ENCODE data around the gene ZC2HC1B. TPM values are rescaled to one million over a fixed set of nuclear protein-coding genes. Genes with fewer than 3 reads are reported as not detected.

Gene ZC2HC1B
- total RNA-seq, 1 donor from 2014 or later, result not detected

DNA sequence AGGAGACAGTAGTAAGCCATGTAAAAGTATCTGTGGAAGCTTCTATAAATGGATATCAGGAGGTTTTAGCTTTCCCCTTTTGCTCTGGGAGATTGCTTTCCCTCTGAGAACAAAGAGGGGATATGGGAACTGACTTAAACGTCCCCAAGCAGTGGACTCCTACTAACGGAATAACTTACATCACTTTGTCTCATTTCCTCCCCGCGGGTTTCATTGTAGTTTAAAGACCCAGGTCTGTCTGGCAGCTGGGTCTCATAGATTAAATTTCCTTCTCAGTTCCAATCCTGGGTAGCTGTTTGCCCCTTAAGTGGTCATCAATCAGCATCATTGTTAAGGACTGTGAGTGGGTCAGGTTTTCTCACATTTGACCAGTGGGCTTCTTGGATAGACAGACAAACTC is 75.1 kb downstream of the ZC2HC1B start:
- H3K4me3 ChIP-seq (ENCODE audit: insufficient read depth, low read depth, low read length), result no peak overlapping the region
- no peak overlapping the region for H3K27ac Mint-ChIP-seq (ENCODE audit: unreplicated experiment)
- H3K36me3 Mint-ChIP-seq (ENCODE audit: low read depth, unreplicated experiment), result no peaks in the 10 kb centered on the region
- FAIRE-seq (no peak), DNase-seq (ENCODE audit: low read depth) (no peak)
- H3K79me2 ChIP-seq (ENCODE audit: insufficient read depth, low read length), result no peaks in the 10 kb centered on the region
- no peak overlapping the region for H2AFZ ChIP-seq (ENCODE audit: low read depth, low read length)
- no peak overlapping the region for H3K27ac ChIP-seq (ENCODE audit: low read depth, low read length)
- H3K4me1 Mint-ChIP-seq (ENCODE audit: low read depth, unreplicated experiment), result no peaks in the 10 kb centered on the region
- H3K9me3 Mint-ChIP-seq (ENCODE audit: unreplicated experiment), result no peaks in the 10 kb centered on the region
- no peaks in the 10 kb centered on the region for H3K36me3 ChIP-seq (ENCODE audit: insufficient read depth, low read length)
- H3K4me3 Mint-ChIP-seq (ENCODE audit: unreplicated experiment), result no peak overlapping the region
- H4K20me1 ChIP-seq (ENCODE audit: insufficient read depth, low read length), result no peaks in the 10 kb centered on the region
- no peak overlapping the region for H3K9ac ChIP-seq (ENCODE audit: low read length)
- H3K27me3 Mint-ChIP-seq (ENCODE audit: low read depth, unreplicated experiment), result no peaks in the 10 kb centered on the region
- H3K27me3 ChIP-seq (ENCODE audit: insufficient read depth, low read length), result no peaks in the 10 kb centered on the region
- TF ChIP-seq EZH2 (IDR thresholded peaks at IDR 0.05; ENCODE audit: insufficient read depth, low read length), result no peak
- TF ChIP-seq, protein P1, sequence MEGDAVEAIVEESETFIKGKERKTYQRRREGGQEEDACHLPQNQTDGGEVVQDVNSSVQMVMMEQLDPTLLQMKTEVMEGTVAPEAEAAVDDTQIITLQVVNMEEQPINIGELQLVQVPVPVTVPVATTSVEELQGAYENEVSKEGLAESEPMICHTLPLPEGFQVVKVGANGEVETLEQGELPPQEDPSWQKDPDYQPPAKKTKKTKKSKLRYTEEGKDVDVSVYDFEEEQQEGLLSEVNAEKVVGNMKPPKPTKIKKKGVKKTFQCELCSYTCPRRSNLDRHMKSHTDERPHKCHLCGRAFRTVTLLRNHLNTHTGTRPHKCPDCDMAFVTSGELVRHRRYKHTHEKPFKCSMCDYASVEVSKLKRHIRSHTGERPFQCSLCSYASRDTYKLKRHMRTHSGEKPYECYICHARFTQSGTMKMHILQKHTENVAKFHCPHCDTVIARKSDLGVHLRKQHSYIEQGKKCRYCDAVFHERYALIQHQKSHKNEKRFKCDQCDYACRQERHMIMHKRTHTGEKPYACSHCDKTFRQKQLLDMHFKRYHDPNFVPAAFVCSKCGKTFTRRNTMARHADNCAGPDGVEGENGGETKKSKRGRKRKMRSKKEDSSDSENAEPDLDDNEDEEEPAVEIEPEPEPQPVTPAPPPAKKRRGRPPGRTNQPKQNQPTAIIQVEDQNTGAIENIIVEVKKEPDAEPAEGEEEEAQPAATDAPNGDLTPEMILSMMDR (IDR thresholded peaks at IDR 0.05; ENCODE audit: insufficient read depth, low read depth, low read length), result no peak
- no peaks in the 10 kb centered on the region for H3K9me3 ChIP-seq (ENCODE audit: insufficient read depth, low read depth, low read length)
- H3K4me2 ChIP-seq (ENCODE audit: low read length), result no peak overlapping the region
- no peaks in the 10 kb centered on the region for H3K4me1 ChIP-seq (ENCODE audit: insufficient read depth, low read length)

- Mint-ChIP-seq H3K27ac (ENCODE audit: unreplicated experiment) (no peak overlapping the region), H3K36me3 (ENCODE audit: low read depth, unreplicated experiment) (no peaks in the 10 kb centered on the region), H3K9me3 (ENCODE audit: unreplicated experiment) (no peaks in the 10 kb centered on the region), H3K4me3 (ENCODE audit: unreplicated experiment) (no peak overlapping the region), H3K4me1 (ENCODE audit: low read depth, unreplicated experiment) (no peaks in the 10 kb centered on the region), H3K27me3 (ENCODE audit: low read depth, unreplicated experiment) (no peaks in the 10 kb centered on the region)
- Histone ChIP-seq H3K27ac (ENCODE audit: low read depth, low read length) (no peak overlapping the region), H2AFZ (ENCODE audit: low read depth, low read length) (no peak overlapping the region), H3K9ac (ENCODE audit: low read length) (no peak overlapping the region), H3K79me2 (ENCODE audit: insufficient read depth, low read length) (no peaks in the 10 kb centered on the region), H3K4me3 (ENCODE audit: insufficient read depth, low read depth, low read length) (no peak overlapping the region), H4K20me1 (ENCODE audit: insufficient read depth, low read length) (no peaks in the 10 kb centered on the region), H3K4me2 (ENCODE audit: low read length) (no peak overlapping the region), H3K36me3 (ENCODE audit: insufficient read depth, low read length) (no peaks in the 10 kb centered on the region), H3K27me3 (ENCODE audit: insufficient read depth, low read length) (no peaks in the 10 kb centered on the region), H3K9me3 (ENCODE audit: insufficient read depth, low read depth, low read length) (no peaks in the 10 kb centered on the region), H3K4me1 (ENCODE audit: insufficient read depth, low read length) (no peaks in the 10 kb centered on the region)
- no peak for TF ChIP-seq EZH2 (IDR thresholded peaks at IDR 0.05; ENCODE audit: insufficient read depth, low read length)
- TF ChIP-seq, protein P1 (IDR thresholded peaks at IDR 0.05; ENCODE audit: insufficient read depth, low read depth, low read length), result peak; percentile 78
- FAIRE-seq (no peak), DNase-seq (ENCODE audit: low read depth) (peak; percentile 18)
Measured at GRCh38 chr6:143940011-143940597, 75.8 kb downstream of the ZC2HC1B start.

- Mint-ChIP-seq H3K9me3 (ENCODE audit: unreplicated experiment) (peaks cover 1% of the 10 kb centered on the region), H3K27ac (ENCODE audit: unreplicated experiment) (no peak overlapping the region), H3K27me3 (ENCODE audit: low read depth, unreplicated experiment) (no peaks in the 10 kb centered on the region), H3K4me1 (ENCODE audit: low read depth, unreplicated experiment) (no peaks in the 10 kb centered on the region), H3K36me3 (ENCODE audit: low read depth, unreplicated experiment) (no peaks in the 10 kb centered on the region), H3K4me3 (ENCODE audit: unreplicated experiment) (no peak overlapping the region)
- H3K9me3 ChIP-seq (ENCODE audit: insufficient read depth, low read depth, low read length), result peaks cover 1% of the 10 kb centered on the region
- no peak overlapping the region for H3K4me3 ChIP-seq (ENCODE audit: insufficient read depth, low read depth, low read length)
- H2AFZ ChIP-seq (ENCODE audit: low read depth, low read length), result no peak overlapping the region
- FAIRE-seq (no peak), DNase-seq (ENCODE audit: low read depth) (peak; percentile 25)
- H3K9ac ChIP-seq (ENCODE audit: low read length), result no peak overlapping the region
- TF ChIP-seq, protein P1 (IDR thresholded peaks at IDR 0.05; ENCODE audit: insufficient read depth, low read depth, low read length), result peak; percentile 50
- TF ChIP-seq EZH2 (IDR thresholded peaks at IDR 0.05; ENCODE audit: insufficient read depth, low read length), result no peak
- no peak overlapping the region for H3K4me2 ChIP-seq (ENCODE audit: low read length)
- no peak overlapping the region for H3K27ac ChIP-seq (ENCODE audit: low read depth, low read length)
- H3K27me3 ChIP-seq (ENCODE audit: insufficient read depth, low read length), result no peaks in the 10 kb centered on the region
- no peaks in the 10 kb centered on the region for H3K79me2 ChIP-seq (ENCODE audit: insufficient read depth, low read length)
- no peaks in the 10 kb centered on the region for H4K20me1 ChIP-seq (ENCODE audit: insufficient read depth, low read length)
- H3K4me1 ChIP-seq (ENCODE audit: insufficient read depth, low read length), result no peaks in the 10 kb centered on the region
- no peaks in the 10 kb centered on the region for H3K36me3 ChIP-seq (ENCODE audit: insufficient read depth, low read length)
Measured at GRCh38 chr6:143941852-143942627, 77.8 kb downstream of the ZC2HC1B start.
